GM18873 (cell line): ENCODE data around the gene TTC4.

Source experiments
- ATAC-seq: cut with Tn5 transposase; IDR thresholded peaks from one replicate; pipeline ENCODE4 v1.9.1; 2021; ENCODE audit warnings: mild to moderate bottlenecking, moderate library complexity, moderate number of reproducible peaks; ENCODE audit not compliant: unreplicated experiment, low FRiP score

The TTC4 gene

DNA sequence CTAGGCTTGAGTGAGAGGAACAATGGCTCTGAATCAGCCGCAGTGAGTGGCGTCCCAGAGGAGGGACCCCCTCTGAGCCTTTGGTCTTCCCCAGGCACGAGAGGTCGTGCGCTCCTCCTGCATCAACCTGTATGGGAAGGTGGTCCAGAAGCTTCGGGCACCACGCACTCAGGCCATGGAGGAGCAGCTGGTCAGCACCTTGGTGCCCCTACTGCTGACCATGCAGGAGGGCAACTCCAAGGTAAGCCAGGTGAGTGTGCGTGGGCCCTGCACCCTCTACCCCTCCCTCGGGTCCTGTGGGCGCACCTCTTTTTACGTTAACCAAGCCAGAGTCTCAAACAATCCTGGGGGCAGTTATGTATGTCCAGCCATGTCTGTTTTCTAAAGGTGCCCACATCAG, 13.7 kb upstream of the TTC4 start:
- ATAC-seq, result no peak

DNA sequence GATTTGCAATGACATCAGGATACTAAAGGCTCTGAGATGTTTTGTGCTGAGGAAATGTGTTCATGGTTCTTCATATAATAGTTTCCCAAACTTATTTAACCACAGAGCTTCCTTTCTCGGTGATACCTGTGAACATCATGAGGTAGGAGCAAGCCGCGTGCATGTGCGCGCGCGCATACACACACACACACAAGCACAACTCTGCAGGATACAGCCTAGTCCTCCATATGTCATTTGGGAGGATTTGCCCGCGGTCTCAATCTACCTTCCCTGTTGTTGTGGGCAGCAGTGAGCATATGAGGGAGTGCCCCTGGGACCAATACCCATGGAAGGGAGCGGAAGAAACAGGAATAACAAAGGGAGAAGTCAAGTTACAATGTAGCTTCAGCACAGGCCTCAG, 12.2 kb upstream of the TTC4 start:
- ATAC-seq, result no peak

DNA sequence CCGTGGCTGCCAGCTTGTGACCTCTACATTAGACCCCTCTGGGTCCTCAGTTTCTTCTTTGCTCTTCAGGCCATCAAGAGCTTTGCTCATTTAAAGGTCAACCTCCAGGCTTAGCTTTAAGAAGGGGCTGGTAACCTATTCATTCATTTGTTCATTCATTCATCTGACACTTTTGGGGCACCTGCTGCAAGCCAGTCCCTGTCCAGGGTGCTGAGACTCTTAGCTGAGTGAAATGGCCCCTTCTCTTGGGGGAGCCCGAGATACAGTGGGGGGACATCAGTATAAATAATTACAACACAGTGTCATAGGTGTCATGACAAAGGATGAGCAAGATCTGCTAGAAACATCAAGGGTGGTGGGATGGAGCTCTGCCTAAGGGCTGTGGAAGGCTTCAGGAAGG, 10.5 kb upstream of the TTC4 start:
- no peak for ATAC-seq

DNA sequence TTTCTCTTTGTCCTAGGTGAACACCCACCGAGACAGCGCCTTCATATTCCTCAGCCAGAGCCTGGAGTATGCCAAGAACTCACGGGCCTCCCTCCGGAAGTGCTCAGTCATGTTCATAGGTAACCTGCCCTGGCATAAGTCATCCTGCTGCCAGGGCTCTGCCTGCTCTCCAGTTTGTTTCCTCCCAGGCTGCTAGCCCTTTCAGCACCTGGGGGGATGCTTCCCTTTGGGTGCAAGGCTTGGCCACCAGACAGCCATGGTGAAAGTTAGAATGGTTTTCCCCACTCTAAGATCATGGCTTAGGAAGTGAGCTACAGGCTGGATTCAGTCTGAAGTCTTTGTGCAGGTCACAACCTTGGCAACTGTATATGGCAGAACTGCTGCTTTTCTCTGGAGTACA, 9.2 kb upstream of the TTC4 start:
- ATAC-seq, result no peak

DNA sequence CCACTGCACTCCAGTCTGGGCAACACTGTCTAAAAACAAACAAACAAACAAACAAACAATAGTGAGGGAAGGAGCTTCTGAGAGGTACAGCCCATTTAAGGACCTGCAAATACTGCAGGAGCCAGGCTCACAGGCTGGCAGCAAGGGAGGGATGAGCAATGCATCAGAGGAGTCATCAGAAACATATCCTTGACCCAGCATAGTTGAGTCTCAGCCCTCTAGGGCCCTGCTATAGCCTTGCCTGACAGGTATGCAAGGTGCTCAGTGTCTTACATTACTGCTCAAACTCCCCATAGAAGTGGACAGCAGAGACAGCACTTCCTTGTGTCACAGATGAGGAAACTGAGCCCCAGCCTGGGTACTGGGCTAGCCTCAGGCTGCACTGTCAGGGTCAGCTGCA, 7.3 kb upstream of the TTC4 start:
- no peak for ATAC-seq

DNA sequence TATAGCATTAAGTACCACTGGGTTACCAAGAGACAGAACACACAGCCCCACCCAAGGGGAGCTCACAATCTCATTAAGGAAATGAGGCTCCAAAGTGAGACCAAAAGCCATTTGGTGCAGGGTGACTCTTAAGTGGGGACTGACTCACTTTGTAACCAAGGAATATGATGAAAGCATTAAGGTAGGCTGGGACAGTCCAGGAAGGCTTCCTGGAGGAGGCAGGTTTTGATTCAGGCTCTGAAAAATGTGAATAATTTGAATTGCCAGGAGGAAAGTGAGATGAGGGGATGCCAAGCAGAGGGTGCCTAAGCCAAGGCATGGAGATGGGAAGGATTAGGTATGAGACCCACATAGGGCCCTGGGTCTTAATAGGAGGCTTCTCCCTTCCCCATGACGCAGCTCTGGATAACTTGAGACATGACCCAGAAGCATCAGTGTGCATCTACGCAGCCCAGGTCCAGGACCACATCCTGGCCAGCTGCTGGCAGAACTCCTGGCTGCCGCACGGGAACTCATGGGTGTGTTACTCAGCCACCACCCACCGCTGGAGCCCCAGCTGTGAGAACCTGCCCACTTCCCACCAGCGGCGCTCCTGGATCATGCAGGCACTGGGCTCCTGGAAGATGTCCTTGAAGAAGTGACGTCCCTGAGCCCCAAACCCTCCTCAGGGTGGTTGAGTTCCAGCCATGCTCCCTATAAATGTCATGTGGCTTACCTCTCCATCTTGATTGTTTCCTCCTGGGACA, 5.9 kb upstream of the TTC4 start:
- no peak for ATAC-seq

DNA sequence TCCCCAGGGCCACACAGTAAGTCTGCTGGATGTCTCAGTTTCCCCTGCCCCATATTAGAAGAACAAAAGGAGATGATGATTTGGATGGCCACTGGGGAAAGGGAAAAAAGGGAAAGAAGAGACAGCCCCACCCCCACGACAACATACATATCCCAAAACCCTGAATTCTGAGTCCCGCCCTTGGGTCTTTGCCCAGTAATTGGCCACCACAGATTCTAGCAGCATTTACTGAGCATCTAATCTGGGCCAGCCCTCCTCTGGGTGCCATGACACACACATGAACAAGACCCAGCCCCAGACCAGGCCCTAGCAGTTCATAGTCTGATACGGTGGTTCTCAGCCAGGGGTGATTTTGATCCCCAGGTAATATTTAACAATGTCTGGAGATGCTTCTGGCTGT, 5.2 kb upstream of the TTC4 start:
- no peak for ATAC-seq

DNA sequence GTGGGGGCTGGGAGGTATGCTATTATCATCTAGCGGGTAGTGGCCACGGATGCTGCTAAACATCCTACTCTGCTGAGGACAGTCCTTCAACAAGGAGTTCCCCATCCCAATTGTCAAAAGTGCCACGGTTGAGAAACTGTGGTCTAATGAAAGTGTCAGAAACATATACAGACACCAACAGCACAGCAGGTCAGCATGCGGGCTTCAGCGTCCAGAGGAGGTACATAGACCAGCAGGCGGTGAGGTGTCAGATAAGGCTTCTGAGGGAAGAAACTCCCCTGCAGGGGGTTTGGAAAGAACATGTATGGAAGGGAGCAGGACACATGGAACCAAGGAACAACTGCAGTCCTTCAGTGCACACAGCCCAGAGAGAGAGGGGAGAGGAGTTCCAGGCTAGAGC, 4.8 kb upstream of the TTC4 start:
- ATAC-seq, result no peak

DNA sequence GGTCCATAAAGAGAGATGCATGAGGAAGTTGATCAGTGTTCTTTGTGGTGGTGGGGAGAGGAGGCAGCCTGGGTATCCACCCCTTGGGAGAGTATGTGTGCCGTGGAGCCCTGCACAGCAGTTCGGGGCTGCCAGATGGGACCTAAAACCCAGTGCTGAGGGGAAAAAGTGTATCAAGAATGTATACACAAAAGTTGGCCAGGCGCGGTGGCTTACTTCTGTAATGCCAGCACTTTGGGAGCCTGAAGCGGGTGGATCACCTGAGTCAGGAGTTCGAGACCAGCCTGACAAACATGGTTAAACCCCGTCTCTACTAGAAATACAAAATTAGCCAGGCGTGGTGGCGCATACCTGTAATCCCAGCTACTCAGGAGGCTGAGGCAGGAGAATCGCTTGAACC, 4.1 kb upstream of the TTC4 start:
- ATAC-seq, result no peak

DNA sequence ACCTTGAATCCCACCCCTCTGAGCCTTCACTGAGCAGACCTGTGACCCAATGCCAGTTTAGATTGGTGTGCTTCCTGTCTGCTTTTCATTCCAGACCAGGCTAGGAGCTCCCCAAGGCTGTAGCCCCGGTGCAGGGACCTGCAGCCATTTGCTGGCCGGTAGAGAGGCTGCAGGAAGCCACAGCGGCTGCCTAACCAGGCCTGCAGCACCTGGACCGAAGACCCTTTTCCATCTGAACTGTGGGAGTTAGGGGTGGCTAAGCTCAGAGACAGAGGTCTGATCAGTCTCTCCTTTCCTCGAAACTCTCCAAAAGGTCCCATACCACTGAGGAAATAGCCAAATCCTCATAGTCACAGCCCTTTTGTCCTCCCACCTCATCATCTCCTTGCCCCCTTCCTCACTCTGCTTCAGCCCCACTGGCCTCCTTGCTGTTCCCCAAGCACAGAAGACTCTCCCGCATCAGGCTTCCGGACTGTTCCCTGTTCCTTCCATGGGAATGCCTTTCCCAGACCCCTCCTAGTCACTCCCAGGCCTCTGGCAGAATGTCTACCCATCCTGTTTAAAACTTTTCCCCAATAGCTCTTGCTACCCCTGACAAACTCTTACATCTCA, 674 bp upstream of the TTC4 start:
- no peak for ATAC-seq

DNA sequence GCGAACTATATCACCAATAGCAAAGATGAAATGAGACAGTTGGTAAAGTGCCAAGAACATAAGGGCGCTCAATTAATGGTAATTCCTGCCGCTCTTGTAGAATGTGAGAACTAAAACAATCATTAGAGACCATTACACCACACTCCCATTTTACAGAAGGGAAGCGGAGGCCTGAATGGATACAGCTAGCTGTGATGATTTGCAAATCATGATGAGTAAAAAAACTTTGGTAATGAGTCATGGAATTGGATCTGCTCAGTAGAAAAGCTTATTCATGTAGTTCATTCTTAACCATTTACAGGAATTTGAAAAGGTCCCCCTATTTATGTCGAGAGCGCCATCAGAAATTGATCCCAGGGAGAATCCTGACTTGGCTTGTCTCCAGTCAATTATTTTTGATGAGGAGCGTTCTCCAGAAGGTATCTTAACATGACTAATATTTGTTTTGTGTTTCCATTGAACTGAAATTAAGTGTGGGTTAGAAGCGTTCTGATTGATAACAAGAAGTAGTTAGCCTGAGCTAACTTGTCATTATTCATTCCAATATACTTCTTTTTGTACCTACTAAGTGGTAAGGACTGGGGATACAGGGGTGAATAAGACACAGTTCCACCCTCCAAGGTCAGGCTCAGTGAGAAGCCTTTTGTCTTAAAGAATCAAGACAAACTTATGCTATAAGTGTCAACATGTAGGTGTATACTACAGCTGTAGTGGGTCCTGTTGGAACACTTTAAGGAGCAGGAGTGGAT, 812 bp downstream of the TTC4 start:
- ATAC-seq, result no peak

DNA sequence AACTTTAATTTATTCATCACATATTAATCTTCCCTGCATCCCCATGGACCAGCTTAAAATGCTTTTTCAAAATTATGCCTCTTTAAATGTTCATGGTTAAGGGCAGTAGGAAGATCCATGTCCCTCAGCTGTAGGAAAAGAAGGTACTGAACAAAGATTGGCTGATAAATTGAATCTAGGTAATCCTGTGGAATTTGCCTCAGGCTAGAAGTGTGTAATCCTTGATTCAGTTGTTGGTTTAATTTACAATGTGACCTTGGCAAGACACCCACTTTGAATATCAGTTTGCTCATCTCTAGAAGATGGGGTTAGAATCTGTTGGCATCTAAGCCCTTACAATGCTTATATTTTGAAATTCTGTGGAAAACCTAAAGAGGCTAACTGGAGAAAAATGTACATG, 6.1 kb downstream of the TTC4 start:
- no peak for ATAC-seq

DNA sequence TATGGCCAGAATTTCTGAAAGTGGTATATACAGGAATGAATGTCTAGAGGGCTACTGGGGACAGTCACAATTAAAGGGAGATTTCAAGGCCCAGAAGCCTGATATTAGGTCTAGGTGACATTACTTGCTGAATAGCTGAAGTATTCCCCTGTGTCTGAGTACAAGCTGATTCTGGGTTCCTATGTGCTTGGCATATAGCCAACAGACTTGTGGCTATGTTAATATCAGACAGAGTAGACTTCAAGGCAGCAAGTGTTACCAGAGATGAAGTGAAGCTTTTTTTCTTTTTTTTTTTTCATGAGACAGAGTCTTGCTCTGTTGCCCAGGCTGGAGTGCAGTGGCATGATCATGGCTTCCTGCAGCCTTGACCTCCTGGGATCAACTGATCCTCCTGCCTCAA, 8.3 kb downstream of the TTC4 start:
- ATAC-seq, result no peak

DNA sequence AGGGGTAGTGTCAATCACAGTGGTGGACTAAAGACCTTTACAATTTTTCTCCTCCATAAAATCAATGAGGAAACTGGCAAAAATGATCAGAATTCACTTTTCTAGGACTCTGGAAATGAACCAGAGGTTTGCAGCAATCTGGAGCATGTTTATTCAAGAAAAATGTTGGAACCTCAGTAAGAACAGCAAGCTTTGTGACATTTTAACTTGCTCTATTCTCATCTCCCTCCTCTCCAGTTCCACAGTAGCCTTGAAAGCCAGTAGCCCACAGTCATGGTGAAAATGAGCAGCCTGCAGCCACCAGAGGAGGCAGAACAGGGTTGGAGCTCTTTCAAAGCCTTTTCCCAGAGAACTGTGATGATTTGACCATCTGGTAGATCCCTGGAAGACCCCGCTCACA, 9.1 kb downstream of the TTC4 start:
- no peak for ATAC-seq

DNA sequence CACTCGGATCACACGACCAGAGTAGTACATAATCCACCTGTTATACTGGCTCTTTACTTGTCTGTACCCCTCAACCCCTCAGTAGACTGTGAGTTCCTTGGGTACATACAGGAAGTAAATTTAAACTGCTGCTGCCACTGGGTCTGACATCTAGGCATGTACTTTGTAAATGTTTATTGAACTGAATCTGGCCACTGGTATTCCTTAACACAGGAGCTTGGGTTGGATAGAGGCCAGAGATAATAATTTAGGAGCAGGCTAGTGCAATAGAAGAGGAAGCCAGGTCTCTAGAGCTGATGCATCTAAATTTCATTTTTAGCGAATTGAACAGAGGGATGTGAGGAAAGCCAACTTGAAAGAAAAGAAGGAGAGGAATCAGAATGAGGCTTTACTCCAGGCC, 12.4 kb downstream of the TTC4 start:
- no peak for ATAC-seq

DNA sequence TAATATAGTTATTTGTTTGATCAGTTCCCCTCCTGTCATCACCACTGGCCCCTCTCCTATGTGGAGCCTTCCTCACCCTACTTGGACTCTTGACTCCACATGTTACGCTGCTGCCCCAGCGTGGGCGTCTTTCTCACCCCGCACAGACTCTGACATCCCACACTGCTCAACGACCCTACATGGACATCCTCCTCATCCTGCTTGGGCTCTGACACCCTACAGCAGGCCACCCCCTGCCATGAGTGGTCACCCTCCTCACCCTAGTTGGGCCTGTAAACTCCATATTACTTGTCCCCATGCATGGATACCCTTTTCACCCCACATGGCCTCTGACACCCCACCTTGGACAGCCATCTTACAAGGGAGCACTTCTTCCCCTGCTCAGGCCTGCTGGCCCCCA, 21.0 kb downstream of the TTC4 start:
- no peak for ATAC-seq

DNA sequence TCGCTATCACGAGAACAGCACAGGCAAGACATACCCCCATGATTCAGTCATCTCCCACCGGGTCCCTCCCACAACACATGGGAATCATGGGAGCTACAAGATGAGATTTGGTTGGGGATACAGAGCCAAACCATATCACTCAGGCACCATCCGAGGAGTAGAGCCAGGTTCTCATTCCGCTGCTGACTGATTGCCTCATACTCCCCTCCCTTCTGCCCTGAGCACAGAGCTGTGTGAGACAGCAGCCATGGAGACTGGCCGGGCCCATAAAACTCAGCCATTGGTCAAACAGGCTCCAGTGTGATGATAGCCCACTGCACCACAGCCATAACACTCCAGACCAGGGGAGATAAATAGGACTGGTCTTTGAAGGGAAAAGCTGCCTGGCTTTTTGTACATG, 22.6 kb downstream of the TTC4 start:
- ATAC-seq, result no peak

DNA sequence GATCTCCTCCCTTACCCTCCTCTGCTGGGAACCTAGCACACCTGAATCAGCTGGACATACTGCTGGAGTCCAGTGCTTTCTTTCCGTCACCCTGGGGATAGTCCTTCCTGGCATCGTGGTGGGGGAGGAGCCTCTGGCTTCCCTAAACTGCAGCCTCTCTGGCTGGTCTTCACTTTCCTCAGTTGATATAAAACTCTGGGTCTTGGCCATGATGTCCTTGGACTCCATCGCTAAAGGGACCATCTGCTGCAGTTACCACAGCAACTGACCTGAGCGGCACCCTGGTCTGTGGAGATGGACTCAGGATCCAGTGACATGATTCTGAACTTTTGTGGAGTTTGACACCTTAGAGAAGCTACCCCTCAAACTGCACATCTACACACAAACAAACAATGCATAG, 25.9 kb downstream of the TTC4 start:
- no peak for ATAC-seq

DNA sequence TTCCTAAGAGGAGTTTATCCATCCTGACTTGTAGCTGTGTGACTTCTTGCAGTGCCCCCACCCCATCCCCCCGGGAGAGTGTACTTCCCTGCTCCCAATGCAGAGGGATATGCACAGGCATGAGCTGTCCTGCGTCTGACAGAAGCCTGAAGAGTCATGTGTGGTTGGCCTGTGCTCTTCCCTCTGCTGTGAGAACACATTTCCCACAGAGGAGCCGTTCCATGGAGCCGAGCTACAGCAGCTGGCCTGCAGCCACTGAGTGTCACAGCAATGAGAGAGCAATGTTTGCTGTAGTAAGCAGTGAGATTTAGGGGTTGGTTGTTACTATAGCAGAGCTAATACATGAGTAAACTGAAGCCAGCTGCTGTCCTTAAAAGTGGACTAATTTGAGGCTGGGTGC, 26.6 kb downstream of the TTC4 start:
- ATAC-seq, result no peak

DNA sequence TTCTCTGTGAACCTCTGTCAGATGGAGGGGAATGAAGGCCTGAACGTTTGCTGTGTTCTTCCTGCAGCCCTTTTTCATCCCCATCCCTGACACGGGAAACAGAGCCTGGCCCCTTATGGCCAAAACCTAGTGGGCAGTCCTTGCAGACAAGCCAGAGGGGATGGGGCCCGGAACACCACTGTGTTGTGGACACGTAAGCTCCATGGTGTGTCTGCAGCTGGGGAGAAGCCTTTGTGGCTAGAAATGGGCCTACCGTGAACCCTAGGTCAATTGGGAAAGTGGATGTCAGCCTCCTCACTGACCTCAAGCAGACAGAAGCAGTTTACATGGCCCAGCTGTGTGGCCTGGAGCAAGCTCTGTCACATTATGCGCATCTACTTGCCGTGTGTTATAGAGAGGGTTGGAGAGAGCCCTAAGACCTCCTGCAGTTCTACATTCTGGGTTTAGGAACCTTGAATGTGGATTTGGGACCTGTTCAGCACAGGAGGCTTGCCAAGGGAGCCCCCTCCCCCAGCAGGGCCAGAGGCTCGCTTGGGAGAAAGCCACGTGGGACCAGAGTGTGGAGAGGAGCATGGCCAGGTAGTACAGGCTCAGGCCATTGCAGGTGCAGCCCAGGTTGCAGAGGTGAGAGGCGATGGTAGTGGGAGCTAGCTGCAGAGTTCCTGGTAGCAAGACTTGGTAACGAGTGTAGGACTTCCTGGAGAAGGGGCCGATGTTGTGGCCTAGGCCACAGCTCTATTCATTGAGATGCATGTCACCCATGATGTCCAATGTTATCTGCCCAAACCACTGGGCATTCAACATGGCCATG, 28.0 kb downstream of the TTC4 start:
- ATAC-seq, result no peak

DNA sequence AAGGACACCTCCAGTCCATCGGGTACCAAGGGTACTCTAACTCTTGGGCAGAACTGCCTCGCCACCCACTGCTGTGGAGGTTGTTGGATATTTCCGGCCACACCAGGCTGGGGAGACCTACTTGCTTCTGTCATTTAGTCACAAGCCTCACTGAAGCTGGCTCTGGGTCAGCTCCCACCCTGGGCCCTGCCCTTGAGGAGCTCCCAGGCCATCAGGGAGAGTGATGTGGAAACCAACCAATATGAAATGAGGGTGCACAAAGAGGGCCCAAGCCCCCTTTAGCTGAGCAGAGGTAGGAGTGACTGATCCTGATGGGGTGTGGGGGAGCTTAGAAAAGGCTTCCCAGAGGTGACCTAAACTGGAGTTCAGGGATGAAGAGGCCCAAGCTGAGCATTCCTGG, 29.0 kb downstream of the TTC4 start:
- no peak for ATAC-seq
